H9 (cell line): ENCODE results near the gene PHLDA2. TPM values are rescaled to one million over a fixed set of nuclear protein-coding genes. Genes with fewer than 3 reads are reported as not detected.

ENCODE experiments used
- DNase-seq: peaks from one replicate; pipeline ENCODE4 v3.0.0-alpha.2; 2017
- H2AFZ ChIP-seq: one replicate; pipeline ENCODE4 v1.6.1; 2013; ENCODE audit warnings: mild to moderate bottlenecking, low read length, control low read depth, moderate library complexity
- H2AK5ac ChIP-seq: 2 replicates; pipeline ENCODE4 v1.6.1; 2013; ENCODE audit warnings: low read length, control low read depth, mixed read lengths; ENCODE audit not compliant: insufficient read length
- H2BK120ac ChIP-seq: one replicate; pipeline ENCODE4 v1.6.1; 2013; ENCODE audit warnings: low read depth, mild to moderate bottlenecking, low read length, control low read depth, inconsistent platforms; ENCODE audit not compliant: poor library complexity, severe bottlenecking
- H2BK12ac ChIP-seq: 2 replicates; pipeline ENCODE4 v1.6.1; 2013; ENCODE audit warnings: low read length, control low read depth, mixed read lengths, low read depth; ENCODE audit not compliant: insufficient read length
- H2BK15ac ChIP-seq: 2 replicates; pipeline ENCODE4 v1.6.1; 2013; ENCODE audit warnings: low read depth, low read length, control low read depth
- H2BK20ac ChIP-seq: one replicate; pipeline ENCODE4 v1.6.1; 2013; ENCODE audit warnings: low read depth, mild to moderate bottlenecking, low read length, control low read depth, inconsistent platforms; ENCODE audit not compliant: poor library complexity, severe bottlenecking
- H2BK5ac ChIP-seq: 2 replicates; pipeline ENCODE4 v1.6.1; 2013; ENCODE audit warnings: low read length, control low read depth, mixed read lengths; ENCODE audit not compliant: insufficient read length
- H3K14ac ChIP-seq: 2 replicates; pipeline ENCODE4 v1.6.1; 2013; ENCODE audit warnings: low read length, control low read depth; ENCODE audit not compliant: insufficient read depth
- H3K18ac ChIP-seq: 2 replicates; pipeline ENCODE4 v1.6.1; 2013; ENCODE audit warnings: low read depth, mild to moderate bottlenecking, mixed read lengths, low read length, control low read depth; ENCODE audit not compliant: insufficient read length
- H3K23ac ChIP-seq: 2 replicates; pipeline ENCODE4 v1.6.1; 2013; ENCODE audit warnings: low read length, control low read depth, mixed read lengths, low read depth; ENCODE audit not compliant: insufficient read length
- H3K23me2 ChIP-seq: 2 replicates; pipeline ENCODE4 v1.6.1; 2013; ENCODE audit warnings: low read depth, mild to moderate bottlenecking, mixed read lengths, low read length, control low read depth; ENCODE audit not compliant: insufficient read length, poor library complexity, severe bottlenecking
- H3K27ac ChIP-seq: 2 replicates; pipeline ENCODE4 v1.5.1; 2013; ENCODE audit warnings: low read length, control low read depth, mixed read lengths, low read depth; ENCODE audit not compliant: insufficient read length
- H3K27me3 ChIP-seq: 2 replicates; pipeline ENCODE4 v1.6.1; 2013; ENCODE audit warnings: low read length, control low read depth, inconsistent platforms; ENCODE audit not compliant: insufficient read depth
- H3K4ac ChIP-seq: 2 replicates; pipeline ENCODE4 v1.6.1; 2013; ENCODE audit warnings: low read depth, mild to moderate bottlenecking, control low read depth, inconsistent platforms, low read length, moderate library complexity
- H3K4me1 ChIP-seq: 2 replicates; pipeline ENCODE4 v1.6.1; 2013; ENCODE audit warnings: low read length, control low read depth, inconsistent platforms; ENCODE audit not compliant: insufficient read depth
- H3K4me2 ChIP-seq: 2 replicates; pipeline ENCODE4 v1.6.1; 2013; ENCODE audit warnings: low read length, control low read depth, mixed read lengths; ENCODE audit not compliant: insufficient read length, insufficient read depth
- H3K56ac ChIP-seq: 2 replicates; pipeline ENCODE4 v1.6.1; 2013; ENCODE audit warnings: low read depth, mild to moderate bottlenecking, mixed read lengths, low read length, control low read depth; ENCODE audit not compliant: insufficient read length
- H3K79me1 ChIP-seq: 2 replicates; pipeline ENCODE4 v1.6.1; 2013; ENCODE audit warnings: low read depth, mild to moderate bottlenecking, moderate library complexity, low read length, control low read depth, inconsistent platforms; ENCODE audit not compliant: insufficient read depth, poor library complexity, severe bottlenecking
- H3K79me2 ChIP-seq: 2 replicates; pipeline ENCODE4 v1.6.1; 2013; ENCODE audit warnings: low read length, control low read depth, inconsistent platforms; ENCODE audit not compliant: insufficient read depth
- H3K9ac ChIP-seq: 2 replicates; pipeline ENCODE4 v1.6.1; 2013; ENCODE audit warnings: low read length, control low read depth, mixed read lengths; ENCODE audit not compliant: insufficient read length; ENCODE audit errors: extremely low read depth
- H3K9me3 ChIP-seq: one replicate; pipeline ENCODE4 v1.6.1; 2013; ENCODE audit warnings: low read depth, low read length, inconsistent platforms; ENCODE audit not compliant: control insufficient read depth
- H3T11ph ChIP-seq: one replicate; pipeline ENCODE4 v1.6.1; 2013; ENCODE audit warnings: mild to moderate bottlenecking, low read length, control low read depth, inconsistent platforms
- H4K20me1 ChIP-seq: one replicate; pipeline ENCODE4 v1.6.1; 2013; ENCODE audit not compliant: control insufficient read depth, insufficient read length, insufficient read depth
- H4K5ac ChIP-seq: 2 replicates; pipeline ENCODE4 v1.6.1; 2013; ENCODE audit warnings: low read depth, mild to moderate bottlenecking, mixed read lengths, low read length, control low read depth; ENCODE audit not compliant: insufficient read length
- H4K8ac ChIP-seq: replicated peaks from 2 replicates; pipeline ENCODE4 v1.6.1; 2013; ENCODE audit warnings: low read length, control low read depth, mixed read lengths, low read depth; ENCODE audit not compliant: insufficient read length
- H4K91ac ChIP-seq: 2 replicates; pipeline ENCODE4 v1.6.1; 2013; ENCODE audit warnings: low read depth, mild to moderate bottlenecking, moderate library complexity, mixed read lengths, low read length, control low read depth; ENCODE audit not compliant: insufficient read length
- H3K27ac Mint-ChIP-seq, 3 experiments: 2 replicates in 2 of 3; 3 replicates in 1 of 3; pipeline ENCODE4 v1.8.0; 2020 to 2021; ENCODE audit warnings: mixed read lengths in 3 of 3, mild to moderate bottlenecking in 1 of 3, moderate library complexity in 1 of 3
- H3K27me3 Mint-ChIP-seq: 2 replicates; pipeline ENCODE4 v1.8.0; 2021; ENCODE audit warnings: low read depth, mild to moderate bottlenecking, moderate library complexity, mixed read lengths
- H3K36me3 Mint-ChIP-seq, 3 experiments: 2 replicates in 2 of 3; 3 replicates in 1 of 3; pipeline ENCODE4 v1.8.0; 2020 to 2021; ENCODE audit warnings: low read depth in 3 of 3, mixed read lengths in 3 of 3; ENCODE audit not compliant: insufficient read depth in 1 of 3
- H3K4me1 Mint-ChIP-seq, 2 experiments: 2 replicates each; pipeline ENCODE4 v1.8.0; 2020; ENCODE audit warnings: mixed read lengths in 2 of 2
- H3K4me3 Mint-ChIP-seq, 2 experiments: 2 replicates in 1 of 2; 3 replicates in 1 of 2; pipeline ENCODE4 v1.8.0; 2020 to 2021; ENCODE audit warnings: mild to moderate bottlenecking in 2 of 2, mixed read lengths in 2 of 2, moderate library complexity in 1 of 2
- H3K9me3 Mint-ChIP-seq, 2 experiments: 2 replicates in 1 of 2; 3 replicates in 1 of 2; pipeline ENCODE4 v1.8.0; 2020; ENCODE audit warnings: mild to moderate bottlenecking in 2 of 2, mixed read lengths in 2 of 2, moderate library complexity in 1 of 2
- CTCF ChIP-seq: fragments of 200-600 bp; sonication (generic); conservative IDR thresholded peaks from 3 replicates; pipeline ENCODE4 v1.8.0; 2021; ENCODE audit warnings: antibody characterized with exemption, mild to moderate bottlenecking
- WGBS: extraction: QIAGEN DNeasy Blood & Tissue Kit; methylation state at CpG from one replicate; pipeline ENCODE4 v1.1.7; 2013; ENCODE audit warnings: missing lambda C conversion rate, low lambda C conversion rate, mixed read lengths; ENCODE audit not compliant: insufficient read length; ENCODE audit errors: extremely low coverage; 5-methylcytosine and 5-hydroxymethylcytosine counted together
- total RNA-seq: library from RNA; stranded (reverse); gene quantifications from 2 replicates; pipeline ENCODE4 v1.2.1, GENCODE V29; 2021

The PHLDA2 gene
- total RNA-seq, 1 experiment from 2014 or later: 42.8 TPM

- DNase-seq: peak; percentile 89
- H4K8ac ChIP-seq: no peak overlapping the region
- no peak overlapping the region for H2BK5ac ChIP-seq
- H3K4ac ChIP-seq: no peak overlapping the region
- peaks cover 8% of the 10 kb centered on the region; the same call in 1 of the 2 replicates for H3K27me3 ChIP-seq
- no peak overlapping the region for H2BK12ac ChIP-seq
- Mint-ChIP-seq H3K9me3 (peaks cover 17% of the 10 kb centered on the region in 2 experiments), H3K27me3 (peaks cover 30% of the 10 kb centered on the region), H3K36me3 (peaks cover 13 to 16% (median 15%) of the 10 kb centered on the region in 3 experiments), H3K4me1 (peaks cover 4% of the 10 kb centered on the region in 2 experiments), H3K27ac (no peak overlapping the region), H3K4me3 (no peak overlapping the region)
- no peak overlapping the region for H2AFZ ChIP-seq
- H3K4me2 ChIP-seq: no peak overlapping the region
- no CpG with 5 or more reads among the region's 12 CpGs for WGBS
- H3T11ph ChIP-seq: no peak overlapping the region
- H4K91ac ChIP-seq: no peak overlapping the region
- no peak overlapping the region for H2BK20ac ChIP-seq
- no peak overlapping the region for H2AK5ac ChIP-seq
- H3K27ac ChIP-seq: no peak overlapping the region
- H2BK15ac ChIP-seq: no peak overlapping the region
- H3K4me1 ChIP-seq: no peaks in the 10 kb centered on the region
- H3K9me3 ChIP-seq: peaks cover 15% of the 10 kb centered on the region
- no peak overlapping the region for H2BK120ac ChIP-seq
- H3K9ac ChIP-seq: no peak overlapping the region
- TF ChIP-seq CTCF: no peak
- H4K5ac ChIP-seq: no peak overlapping the region
- H4K20me1 ChIP-seq: no peaks in the 10 kb centered on the region
- H3K18ac ChIP-seq: no peak overlapping the region
- H3K23ac ChIP-seq: no peak overlapping the region
- H3K23me2 ChIP-seq: peaks cover 10% of the 10 kb centered on the region
- H3K79me1 ChIP-seq: no peaks in the 10 kb centered on the region
- no peak overlapping the region for H3K56ac ChIP-seq
- no peak overlapping the region for H3K14ac ChIP-seq
- no peaks in the 10 kb centered on the region for H3K79me2 ChIP-seq
Measured at GRCh38 chr11:2933375-2934020, 4.3 kb upstream of the PHLDA2 start.
